ENCODE data around the gene MRPL50.

DNA sequence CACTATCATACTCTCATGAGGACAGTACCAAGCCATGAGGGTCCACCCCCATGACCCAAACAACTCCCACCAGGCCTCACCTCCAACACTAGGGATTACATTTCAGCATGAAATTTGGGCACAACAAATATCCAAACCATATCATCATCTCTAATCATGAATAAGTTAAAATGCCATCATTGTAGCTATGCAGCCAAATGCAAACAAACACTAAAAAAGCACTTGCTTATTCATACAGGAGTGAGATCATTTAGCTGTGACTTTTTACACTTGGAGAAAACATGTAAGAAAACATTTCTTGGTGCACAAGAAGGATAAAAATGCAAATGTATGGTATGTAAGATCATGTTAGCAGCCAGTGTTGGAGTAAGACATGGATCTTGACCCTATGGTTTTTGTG lies 37.8 kb downstream of the MRPL50 start:
- TF ChIP-seq NFYB (IDR thresholded peaks at IDR 0.05; ENCODE audit: extremely low read depth, insufficient read length) (no peak), ZFX (CRISPR knock-in tag; IDR thresholded peaks at IDR 0.05) (no peak), KLF10 (CRISPR knock-in tag; IDR thresholded peaks at IDR 0.05) (no peak), FOXA1 (IDR thresholded peaks at IDR 0.05; ENCODE audit: borderline replicate concordance) (no peak)
- TF ChIP-seq, protein P1, sequence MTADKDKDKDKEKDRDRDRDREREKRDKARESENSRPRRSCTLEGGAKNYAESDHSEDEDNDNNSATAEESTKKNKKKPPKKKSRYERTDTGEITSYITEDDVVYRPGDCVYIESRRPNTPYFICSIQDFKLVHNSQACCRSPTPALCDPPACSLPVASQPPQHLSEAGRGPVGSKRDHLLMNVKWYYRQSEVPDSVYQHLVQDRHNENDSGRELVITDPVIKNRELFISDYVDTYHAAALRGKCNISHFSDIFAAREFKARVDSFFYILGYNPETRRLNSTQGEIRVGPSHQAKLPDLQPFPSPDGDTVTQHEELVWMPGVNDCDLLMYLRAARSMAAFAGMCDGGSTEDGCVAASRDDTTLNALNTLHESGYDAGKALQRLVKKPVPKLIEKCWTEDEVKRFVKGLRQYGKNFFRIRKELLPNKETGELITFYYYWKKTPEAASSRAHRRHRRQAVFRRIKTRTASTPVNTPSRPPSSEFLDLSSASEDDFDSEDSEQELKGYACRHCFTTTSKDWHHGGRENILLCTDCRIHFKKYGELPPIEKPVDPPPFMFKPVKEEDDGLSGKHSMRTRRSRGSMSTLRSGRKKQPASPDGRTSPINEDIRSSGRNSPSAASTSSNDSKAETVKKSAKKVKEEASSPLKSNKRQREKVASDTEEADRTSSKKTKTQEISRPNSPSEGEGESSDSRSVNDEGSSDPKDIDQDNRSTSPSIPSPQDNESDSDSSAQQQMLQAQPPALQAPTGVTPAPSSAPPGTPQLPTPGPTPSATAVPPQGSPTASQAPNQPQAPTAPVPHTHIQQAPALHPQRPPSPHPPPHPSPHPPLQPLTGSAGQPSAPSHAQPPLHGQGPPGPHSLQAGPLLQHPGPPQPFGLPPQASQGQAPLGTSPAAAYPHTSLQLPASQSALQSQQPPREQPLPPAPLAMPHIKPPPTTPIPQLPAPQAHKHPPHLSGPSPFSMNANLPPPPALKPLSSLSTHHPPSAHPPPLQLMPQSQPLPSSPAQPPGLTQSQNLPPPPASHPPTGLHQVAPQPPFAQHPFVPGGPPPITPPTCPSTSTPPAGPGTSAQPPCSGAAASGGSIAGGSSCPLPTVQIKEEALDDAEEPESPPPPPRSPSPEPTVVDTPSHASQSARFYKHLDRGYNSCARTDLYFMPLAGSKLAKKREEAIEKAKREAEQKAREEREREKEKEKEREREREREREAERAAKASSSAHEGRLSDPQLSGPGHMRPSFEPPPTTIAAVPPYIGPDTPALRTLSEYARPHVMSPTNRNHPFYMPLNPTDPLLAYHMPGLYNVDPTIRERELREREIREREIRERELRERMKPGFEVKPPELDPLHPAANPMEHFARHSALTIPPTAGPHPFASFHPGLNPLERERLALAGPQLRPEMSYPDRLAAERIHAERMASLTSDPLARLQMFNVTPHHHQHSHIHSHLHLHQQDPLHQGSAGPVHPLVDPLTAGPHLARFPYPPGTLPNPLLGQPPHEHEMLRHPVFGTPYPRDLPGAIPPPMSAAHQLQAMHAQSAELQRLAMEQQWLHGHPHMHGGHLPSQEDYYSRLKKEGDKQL (CRISPR knock-in tag; IDR thresholded peaks at IDR 0.05; ENCODE audit: borderline replicate concordance): no peak

Data from K562 (cell line).